Gastroesophageal sphincter (tissue), 4 donors: ENCODE data around the gene TM9SF1. TPM values are rescaled to one million over a fixed set of nuclear protein-coding genes. Genes with fewer than 3 reads are reported as not detected.

ENCODE experiments used
- ATAC-seq: fragments of 150-250 bp; one replicate; pipeline ENCODE4 v1.9.1; 2016; ENCODE audit warnings: mild to moderate bottlenecking, moderate library complexity
- H3K27ac ChIP-seq, 4 donors: fragments of 200-600 bp; sonication (generic) in 3 of 4; 1 replicate in 3 of 4; 2 replicates in 1 of 4; pipeline ENCODE4 v1.5.1; 2016 to 2019
- H3K27me3 ChIP-seq: fragments of 200-600 bp; sonication (generic); one replicate; pipeline ENCODE4 v1.5.1; 2019
- H3K36me3 ChIP-seq, 2 donors: fragments of 200-600 bp; sonication (generic); one replicate each; pipeline ENCODE4 v1.5.1; 2019; ENCODE audit warnings: control low read depth in 1 of 2
- H3K4me1 ChIP-seq, 3 donors: fragments of 200-600 bp; sonication (generic); 1 replicate in 2 of 3; 2 replicates in 1 of 3; pipeline ENCODE4 v1.5.1; 2016 to 2019; ENCODE audit warnings: control low read depth in 2 of 3
- H3K4me3 ChIP-seq, 2 donors: fragments of 200-600 bp; sonication (generic); one replicate each; pipeline ENCODE4 v1.5.1; 2019; ENCODE audit warnings: mild to moderate bottlenecking in 1 of 2, moderate library complexity in 1 of 2
- H3K9me3 ChIP-seq, 3 donors: fragments of 200-600 bp; sonication (generic); one replicate each; pipeline ENCODE4 v1.5.1; 2017 to 2019; ENCODE audit warnings: control low read depth in 2 of 3
- CTCF ChIP-seq, 4 experiments: fragments of 200-600 bp in 2 of 4; fragments of 450-650 bp in 2 of 4; sonication (generic) in 1 of 4; IDR thresholded peaks; one replicate each; pipeline ENCODE4 v1.5.1; 2017 to 2019; ENCODE audit warnings: antibody characterized with exemption in 4 of 4, mild to moderate bottlenecking in 2 of 4, moderate library complexity in 2 of 4
- EP300 ChIP-seq: sonication (generic); formaldehyde crosslinking; IDR thresholded peaks from one replicate; pipeline ENCODE4 v1.6.1; 2017; ENCODE audit warnings: antibody characterized with exemption, mild to moderate bottlenecking
- POLR2A ChIP-seq, 2 donors: fragments of 450-650 bp; IDR thresholded peaks; one replicate each; pipeline ENCODE4 v1.6.1; 2017; ENCODE audit warnings: antibody characterized with exemption in 2 of 2, mild to moderate bottlenecking in 2 of 2, moderate library complexity in 1 of 2
- POLR2AphosphoS5 ChIP-seq: sonication (generic); formaldehyde crosslinking; IDR thresholded peaks from one replicate; pipeline ENCODE4 v1.6.1; 2017; ENCODE audit warnings: antibody characterized with exemption
- WGBS, 2 donors: methylation state at CpG; one replicate each; pipeline ENCODE4 v1.1.5; 2018; ENCODE audit warnings: low coverage in 1 of 2; 5-methylcytosine and 5-hydroxymethylcytosine counted together
- total RNA-seq, 4 donors: library from RNA; depleted of rRNA; stranded (reverse); fragments of >200 nt; gene quantifications; one replicate each; pipeline ENCODE4 v1.1.0, GENCODE V29; 2016

TM9SF1 gene
- total RNA-seq, 4 donors from 2014 or later, result 34.7 to 53.3 (median 45.0) TPM

GRCh38 chr14:24147761-24148428 is 47.3 kb downstream of the TM9SF1 start:
- Histone ChIP-seq H3K4me1 (peaks cover 0 to 61% (median 21%) of the 10 kb centered on the region in 3 donors), H3K36me3 (peaks cover 0 to 46% of the 10 kb centered on the region in 2 donors), H3K9me3 (no peaks in the 10 kb centered on the region), H3K4me3 (peak overlapping the region; percentile 69 to 92), H3K27me3 (no peaks in the 10 kb centered on the region), H3K27ac (peak overlapping the region; percentile 78 to 98 (median 91))
- 6 to 10% methylated on average over 2 to 9 of the region's 29 CpGs for WGBS, 2 donors
- TF ChIP-seq POLR2AphosphoS5 (no peak), POLR2A (IDR thresholded peaks at IDR 0.05) (no peak)
- ATAC-seq, result no peak

- 0% methylated on average over 20 of the region's 57 CpGs for WGBS, 2 donors
- Histone ChIP-seq H3K9me3 (no peaks in the 10 kb centered on the region), H3K27ac (peak within 1 kb of the TSS; percentile 78 to 98 (median 91)), H3K4me1 (peaks cover 0 to 68% (median 22%) of the 10 kb centered on the region in 3 donors), H3K36me3 (peaks cover 0 to 38% of the 10 kb centered on the region in 2 donors), H3K4me3 (peak within 1 kb of the TSS; percentile 69 to 92), H3K27me3 (no peaks in the 10 kb centered on the region)
- peak; percentile 96 for ATAC-seq
- TF ChIP-seq POLR2A (IDR thresholded peaks at IDR 0.05) (peak; percentile 25 to 47), EP300 (no peak), POLR2AphosphoS5 (peak; percentile 81), CTCF (IDR thresholded peaks at IDR 0.05) (no peak)
Observed at GRCh38 chr14:24146978-24147760, 48.1 kb downstream of the TM9SF1 start, which contains the start of gene RNF31. TSS of gene RNF31 (plus strand) at chr14:24147498. CDS start at chr14:24147699, 201 bp downstream.

- TF ChIP-seq POLR2A (IDR thresholded peaks at IDR 0.05) (no peak), POLR2AphosphoS5 (peak; percentile 57)
- ATAC-seq, result peak; percentile 81
- Histone ChIP-seq H3K27ac (peak within 1 kb of the TSS; percentile 78 to 98 (median 91)), H3K4me1 (peaks cover 0 to 72% (median 25%) of the 10 kb centered on the region in 3 donors), H3K9me3 (no peaks in the 10 kb centered on the region), H3K4me3 (peak within 1 kb of the TSS; percentile 69 to 92), H3K36me3 (peaks cover 0 to 32% of the 10 kb centered on the region in 2 donors), H3K27me3 (no peaks in the 10 kb centered on the region)
- 0% methylated on average over 5 to 7 of the region's 25 CpGs for WGBS, 2 donors
Observed at GRCh38 chr14:24146453-24146977, 48.7 kb downstream of the TM9SF1 start, which contains the start of gene PSME2. TSS of gene PSME2 (minus strand) at chr14:24146610. CDS start at chr14:24146581, 29 bp downstream.

- 17 to 31% methylated on average over 6 to 7 of the region's 9 CpGs for WGBS, 2 donors
- ATAC-seq, result no peak
- peak overlapping the region; percentile 69 to 92 for H3K4me3 ChIP-seq
- no peaks in the 10 kb centered on the region for H3K27me3 ChIP-seq
- no peaks in the 10 kb centered on the region for H3K9me3 ChIP-seq
- H3K4me1 ChIP-seq, result peaks cover 0 to 73% (median 25%) of the 10 kb centered on the region in 3 donors
- no peak for TF ChIP-seq CTCF (IDR thresholded peaks at IDR 0.05)
- TF ChIP-seq POLR2AphosphoS5, result no peak
- TF ChIP-seq EP300, result no peak
- no peak for TF ChIP-seq POLR2A (IDR thresholded peaks at IDR 0.05)
- peaks cover 0 to 25% of the 10 kb centered on the region in 2 donors for H3K36me3 ChIP-seq
- H3K27ac ChIP-seq, result peak overlapping the region; percentile 66 to 98 (median 91)
Observed at GRCh38 chr14:24145690-24146452, 49.4 kb downstream of the TM9SF1 start.

- no peak for ATAC-seq
- H3K4me1 ChIP-seq, result peaks cover 0 to 73% (median 25%) of the 10 kb centered on the region in 3 donors
- H3K4me3 ChIP-seq, result no peak overlapping the region
- H3K36me3 ChIP-seq, result peaks cover 0 to 19% of the 10 kb centered on the region in 2 donors
- TF ChIP-seq CTCF (IDR thresholded peaks at IDR 0.05) (no peak), POLR2A (IDR thresholded peaks at IDR 0.05) (no peak), POLR2AphosphoS5 (no peak), EP300 (no peak)
- peak overlapping the region in 3 of 4 donors; percentile 15 to 91 (median 91) for H3K27ac ChIP-seq
- no peaks in the 10 kb centered on the region for H3K27me3 ChIP-seq
- no CpG with 5 or more reads among the region's 2 CpGs for WGBS, 2 donors
- H3K9me3 ChIP-seq, result no peaks in the 10 kb centered on the region
Observed at GRCh38 chr14:24145219-24145618, 50.0 kb downstream of the TM9SF1 start.
